GM12892 (cell line): ENCODE data around the gene TBCB.

Experiments
- DNase-seq: peaks from one replicate; pipeline ENCODE4 v3.0.0; 2011; ENCODE audit not compliant: insufficient read length
- FAIRE-seq: peaks from 2 replicates; lab custom pipeline; 2011; peaks lifted over from hg19 to GRCh38; lab: Jason Lieb, UNC
- POLR2A ChIP-seq: IDR thresholded peaks from 2 replicates; pipeline ENCODE4 v1.6.1; 2011; ENCODE audit warnings: low read depth, low read length, control low read depth
- POLR2AphosphoS5 ChIP-seq: IDR thresholded peaks from 2 replicates; pipeline ENCODE4 v1.6.1; 2011; ENCODE audit warnings: low read depth, low read length, control low read depth
- TAF1 ChIP-seq: IDR thresholded peaks from 2 replicates; pipeline ENCODE4 v1.6.1; 2011; ENCODE audit warnings: low read depth, mild to moderate bottlenecking, control low read depth, low read length, borderline replicate concordance

Gene TBCB

GRCh38 chr19:36103842-36104552, 11.3 kb upstream of the TBCB start:
- no peak for TF ChIP-seq POLR2AphosphoS5
- no peak for TF ChIP-seq TAF1
- TF ChIP-seq POLR2A, result no peak

GRCh38 chr19:36106441-36106840, 8.8 kb upstream of the TBCB start:
- no peak for DNase-seq
- TF ChIP-seq POLR2AphosphoS5 (no peak), TAF1 (no peak), POLR2A (no peak)
- FAIRE-seq, result no peak

More at GRCh38 chr19:36103842-36104552, 11.3 kb upstream of the TBCB start:
- FAIRE-seq (no peak), DNase-seq (no peak)

- no peak for TF ChIP-seq TAF1
- TF ChIP-seq POLR2A, result no peak
- no peak for TF ChIP-seq POLR2AphosphoS5
- no peak for DNase-seq
- FAIRE-seq, result no peak
Measured at GRCh38 chr19:36106991-36107390, 8.3 kb upstream of the TBCB start.

GRCh38 chr19:36108684-36109083, 6.6 kb upstream of the TBCB start:
- no peak for DNase-seq
- FAIRE-seq, result no peak
- TF ChIP-seq TAF1 (no peak), POLR2AphosphoS5 (no peak), POLR2A (no peak)

GRCh38 chr19:36110487-36111199, 4.6 kb upstream of the TBCB start, which contains the start of gene OVOL3:
Gene OVOL3 (plus strand): TSS chr19:36111143. CDS start chr19:36111203, 60 bp downstream.
- no peak for FAIRE-seq
- no peak for TF ChIP-seq POLR2A
- DNase-seq, result no peak

- TF ChIP-seq TAF1, result no peak
- TF ChIP-seq POLR2A, result no peak
- TF ChIP-seq POLR2AphosphoS5, result no peak
- DNase-seq (no peak), FAIRE-seq (no peak)
Measured at GRCh38 chr19:36111200-36111539, 4.1 kb upstream of the TBCB start.

- TF ChIP-seq TAF1 (no peak), POLR2AphosphoS5 (no peak), POLR2A (no peak)
- DNase-seq (no peak), FAIRE-seq (no peak)
Measured at GRCh38 chr19:36112678-36113077, 2.6 kb upstream of the TBCB start.

DNA sequence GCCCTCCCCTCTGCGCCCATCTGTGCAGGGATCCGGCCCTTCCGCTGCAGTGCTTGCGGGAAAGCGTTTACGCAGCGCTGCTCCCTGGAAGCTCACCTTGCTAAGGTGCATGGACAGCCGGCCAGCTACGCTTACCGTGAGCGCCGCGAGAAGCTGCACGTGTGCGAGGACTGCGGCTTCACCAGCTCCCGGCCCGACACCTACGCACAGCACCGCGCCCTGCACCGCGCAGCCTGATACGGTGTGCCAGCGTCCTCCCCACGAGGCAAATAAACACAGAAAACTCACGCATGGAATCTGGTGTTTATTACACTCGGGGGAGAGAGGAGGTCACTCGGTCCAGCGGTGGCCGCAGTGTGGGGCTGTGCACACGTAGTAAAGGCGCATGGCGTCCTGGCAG, 1.8 kb upstream of the TBCB start:
- FAIRE-seq (no peak), DNase-seq (no peak)
- TF ChIP-seq POLR2AphosphoS5 (no peak), POLR2A (no peak), TAF1 (no peak)

DNA sequence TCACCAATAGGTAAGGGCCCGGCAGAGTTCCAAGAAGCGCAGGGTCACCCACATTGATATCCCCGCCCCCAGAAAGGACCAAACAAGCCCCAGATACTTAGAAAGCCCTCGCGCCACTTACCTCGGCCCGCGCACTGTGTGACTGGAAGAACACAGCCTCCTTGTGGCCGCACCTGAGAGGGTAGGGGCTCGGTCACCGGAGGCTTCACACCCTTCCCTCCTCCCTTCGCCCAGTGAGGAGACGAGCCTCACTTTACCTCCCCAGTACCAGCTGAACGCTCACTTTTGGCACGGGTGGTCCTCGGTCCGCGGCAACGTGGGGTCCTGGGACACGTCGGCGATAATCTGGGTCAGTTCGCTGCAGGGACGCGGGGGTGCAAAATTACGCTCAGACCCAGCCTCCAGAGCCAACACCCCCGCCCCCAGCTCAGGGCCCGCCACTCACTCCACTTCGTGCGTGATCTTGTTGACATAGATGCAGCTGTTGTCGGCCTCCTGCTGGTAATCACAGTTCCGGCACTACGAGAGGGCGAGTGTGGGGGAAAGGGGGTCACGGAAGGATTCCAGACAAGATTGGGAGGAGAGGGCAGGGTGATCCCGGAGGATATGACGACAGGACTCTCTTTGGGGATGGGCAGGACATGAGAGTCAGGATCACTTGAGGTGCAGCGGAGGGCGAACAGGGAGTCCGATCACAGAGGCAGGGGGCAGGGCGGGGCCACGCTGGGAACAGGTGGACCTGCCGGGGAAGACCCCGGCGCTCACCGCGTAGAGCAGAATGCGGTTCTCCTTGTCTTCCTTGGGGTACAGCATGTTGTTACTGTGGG, 1.2 kb upstream of the TBCB start:
- DNase-seq, result no peak
- FAIRE-seq, result no peak
- TF ChIP-seq TAF1 (no peak), POLR2AphosphoS5 (no peak), POLR2A (no peak)

GRCh38 chr19:36114721-36115452, 381 bp upstream of the TBCB start, which contains the start of gene POLR2I:
Gene POLR2I (minus strand): TSS chr19:36114875. CDS start chr19:36114856, 19 bp downstream.
- TF ChIP-seq TAF1 (no peak; the same call in none of the 2 replicates), POLR2A (peak; percentile 76; the same call in 1 of the 2 replicates), POLR2AphosphoS5 (peak; percentile 42)
- FAIRE-seq, result peak; percentile 99
- DNase-seq, result peak; percentile 97

DNA sequence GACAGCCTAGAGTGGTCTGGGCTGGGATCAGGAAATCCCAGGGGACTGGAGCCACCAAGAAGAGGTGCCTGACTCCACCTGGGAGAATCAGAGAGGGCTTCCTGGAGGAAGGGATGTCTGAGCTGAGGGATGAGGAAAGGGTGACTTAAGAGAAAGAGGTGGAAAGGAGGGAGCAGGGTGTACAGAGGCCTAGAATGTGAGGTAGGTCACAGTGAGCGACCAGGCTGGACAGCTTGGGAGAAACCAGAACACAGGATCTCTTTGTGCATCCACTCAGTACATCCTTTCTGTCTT, 1.0 kb downstream of the TBCB start:
- no peak for DNase-seq
- TF ChIP-seq TAF1 (no peak), POLR2A (no peak), POLR2AphosphoS5 (no peak)
- FAIRE-seq, result peak; percentile 44
